Measurements from ENCODE around the gene TOX3. TPM values are rescaled to one million over a fixed set of nuclear protein-coding genes. Genes with fewer than 3 reads are reported as not detected.

TOX3 gene
- total and polyA plus RNA-seq, 2 of the 8 experiments (the other 6 are each of a cell fraction or from before 2014, with no cell fraction given), result 16.7 to 31.2 TPM

DNA sequence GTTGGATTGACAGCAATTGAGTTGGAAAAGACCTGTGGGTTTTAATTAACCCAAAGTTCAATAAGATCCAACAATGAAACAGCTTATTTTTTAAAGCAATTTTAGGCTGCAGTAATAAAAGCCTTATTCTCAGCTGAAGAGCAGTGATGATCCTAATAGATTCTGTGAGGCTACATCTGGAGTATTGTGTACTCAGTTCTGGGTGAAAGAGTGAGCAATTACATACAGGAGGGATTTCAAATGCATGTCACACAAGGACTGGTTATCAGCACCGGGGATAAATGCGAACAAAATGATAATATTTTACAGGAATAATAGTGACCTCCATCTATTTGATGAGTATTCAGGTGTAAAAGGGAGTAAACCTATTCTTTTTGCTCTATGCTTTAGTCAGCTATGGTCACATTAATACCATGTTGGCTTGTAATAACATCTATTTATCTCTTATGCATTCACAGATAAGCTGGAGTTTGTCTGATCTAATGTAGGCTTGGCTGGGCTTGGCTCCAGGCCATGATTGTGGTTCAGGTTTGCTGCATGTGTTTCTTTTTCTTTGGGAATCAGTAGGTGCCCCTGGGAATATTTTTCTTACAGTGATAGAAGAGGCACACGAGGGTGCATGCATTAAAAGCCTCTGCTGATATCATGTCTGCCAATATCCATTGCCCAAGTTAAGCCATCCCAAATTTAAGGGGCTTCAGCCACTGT lies 22.2 kb upstream of the TOX3 start:
- H4K5ac ChIP-seq (ENCODE audit: insufficient read length, low read depth, low read length), result no peak overlapping the region
- no peak for DNase-seq (ENCODE audit: low read depth in 1 of 2, low spot score in 2 of 2)
- no peaks in the 10 kb centered on the region for H4K20me1 ChIP-seq (replicated peaks in 1 of 2; ENCODE audit: control insufficient read depth in 1 of 2, insufficient read depth in 2 of 2, low read length in 2 of 2)
- no peak overlapping the region for H2AFZ ChIP-seq (ENCODE audit: low read length)
- no peak overlapping the region for H2BK20ac ChIP-seq (ENCODE audit: low read length)
- 96% methylated on average over 3 of the region's 3 CpGs; no CpG with 5 or more reads in 1 of the 2 experiments for WGBS, 2 experiments (ENCODE audit: extremely low coverage in 1 of 2, insufficient coverage in 1 of 2, insufficient read length in 1 of 2, insufficient replicate concordance in 2 of 2, low coverage in 1 of 2, low lambda C conversion rate in 2 of 2, missing lambda C conversion rate in 1 of 2)
- H3K56ac ChIP-seq (replicated peaks; ENCODE audit: insufficient read length, low read depth, low read length), result no peak overlapping the region
- ChIA-PET CTCF (ENCODE audit: partially characterized antibody) (interaction anchor here (0.7 to 1.7 kb wide), 4 partner anchors 18 to 378 kb away, joined by 3 read pairs; no protein-coding TSS in a partner anchor), POLR2A (ENCODE audit: partially characterized antibody) (no interaction called here)
- H3K27ac ChIP-seq (ENCODE audit: low read depth, low read length), result no peak overlapping the region
- no peaks in the 10 kb centered on the region for H3K27me3 ChIP-seq (replicated peaks in 1 of 4; ENCODE audit: control insufficient read depth in 3 of 4, extremely low read depth in 1 of 4, insufficient read depth in 3 of 4, low read length in 3 of 4)
- no peaks in the 10 kb centered on the region for H3K79me1 ChIP-seq (ENCODE audit: low read depth, low read length)
- no peak overlapping the region for H3K4ac ChIP-seq (replicated peaks; ENCODE audit: insufficient read length, low read depth, low read length)
- H3K4me3 ChIP-seq (ENCODE audit: extremely low read depth in 1 of 4, insufficient read depth in 2 of 4, low read depth in 3 of 4, low read length in 4 of 4), result no peak overlapping the region
- no peak overlapping the region for H3K9ac ChIP-seq (replicated peaks in 1 of 4; ENCODE audit: extremely low read depth in 1 of 4, low read depth in 3 of 4, low read length in 3 of 4)
- no peak overlapping the region for H4K91ac ChIP-seq (replicated peaks; ENCODE audit: insufficient read length, low read length)
- H2BK120ac ChIP-seq (replicated peaks; ENCODE audit: low read depth, low read length), result no peak overlapping the region
- no peak for FAIRE-seq
- H4K8ac ChIP-seq (ENCODE audit: extremely low read depth, insufficient read depth, low read length), result no peak overlapping the region
- H3K23me2 ChIP-seq (ENCODE audit: low read depth, low read length), result no peaks in the 10 kb centered on the region
- no peak overlapping the region for H3K14ac ChIP-seq (ENCODE audit: insufficient read length)
- H2BK12ac ChIP-seq (ENCODE audit: low read depth, low read length), result no peak overlapping the region
- TF ChIP-seq YY1 (IDR thresholded peaks at IDR 0.05; ENCODE audit: low read depth, low read length) (no peak), CBX8 (IDR thresholded peaks at IDR 0.05; ENCODE audit: borderline replicate concordance, low read depth, low read length) (no peak)
- no peaks in the 10 kb centered on the region for H3K36me3 ChIP-seq (ENCODE audit: control insufficient read depth in 2 of 4, insufficient read depth in 4 of 4, low read length in 3 of 4)
- peaks cover 0 to 6% (median 0%) of the 10 kb centered on the region in 4 experiments; a peak in 1 of 7 replicates for H3K4me1 ChIP-seq (replicated peaks in 1 of 4; ENCODE audit: control insufficient read depth in 3 of 4, insufficient read depth in 4 of 4, low read length in 3 of 4)
- no peak overlapping the region for H3K18ac ChIP-seq (ENCODE audit: extremely low read depth, low read length)
- no peak overlapping the region for H2AK5ac ChIP-seq (ENCODE audit: low read depth, low read length)
- H2BK15ac ChIP-seq (ENCODE audit: low read length), result no peak overlapping the region
- H3K79me2 ChIP-seq (ENCODE audit: control insufficient read depth in 1 of 2, insufficient read depth in 2 of 2, low read length in 2 of 2), result no peaks in the 10 kb centered on the region
- no peak overlapping the region for H3K23ac ChIP-seq (ENCODE audit: insufficient read length)
- no peak overlapping the region for H3K4me2 ChIP-seq (ENCODE audit: insufficient read depth in 1 of 2, low read depth in 2 of 2, low read length in 2 of 2)
- H2BK5ac ChIP-seq (ENCODE audit: low read depth, low read length), result no peak overlapping the region
- H3K9me3 ChIP-seq (ENCODE audit: insufficient read depth in 2 of 2, low read depth in 1 of 2, low read length in 1 of 2), result peaks cover 0 to 6% of the 10 kb centered on the region in 2 experiments; a peak in 1 of 4 replicates

All from H1 (cell line).